K562 (cell line): Measurements from ENCODE around the gene SLC45A3. TPM values are rescaled to one million over a fixed set of nuclear protein-coding genes. Genes with fewer than 3 reads are reported as not detected.
A peak's percentile ranks its signal among the peaks of the same experiment; 100 is the strongest.

ENCODE experiments used
- polyA plus RNA-seq, 8 experiments: library from polyadenylated mRNA; depleted of rRNA in 4 of 8; stranded (reverse) in 5 of 8; unstranded in 3 of 8; fragments of >200 nt; fragmentation: Nextera tagmentation in 2 of 8; fragmentation: Illumina TruSeq in 1 of 8; extraction: Ambion mirVana in 2 of 8; extraction: Trizol in 1 of 8; gene quantifications; 2 replicates each; pipeline versions ENCODE4 v1.2.1 to v1.2.3, GENCODE V29; 2011 to 2014; ENCODE audit warnings: inconsistent platforms in 1 of 8, missing spikeins in 1 of 8
- total RNA-seq, 7 experiments: library from RNA; depleted of rRNA in 6 of 7; stranded (reverse); fragments of >200 nt in 6 of 7; fragmentation: Illumina TruSeq in 2 of 7; extraction: Trizol in 2 of 7; gene quantifications; 2 replicates each; pipeline versions ENCODE4 v1.2.1 to v1.2.3, GENCODE V29; 2011 to 2021; ENCODE audit warnings: low replicate concordance in 1 of 7
- TF ChIP-seq, protein P1 (sequence below), 2 experiments: fragments of 450-650 bp; formaldehyde crosslinking in 1 of 2; IDR thresholded peaks; 2 replicates each; pipeline versions ENCODE4 v1.4.0 to v1.6.1; 2014 to 2020; ENCODE audit warnings: mild to moderate bottlenecking in 2 of 2, borderline replicate concordance in 1 of 2, low read depth in 1 of 2
- TF ChIP-seq, protein P2 (sequence below), 2 experiments: IDR thresholded peaks; 2 replicates each; pipeline ENCODE4 v1.6.1; 2011; ENCODE audit warnings: borderline replicate concordance in 1 of 2, control low read depth in 1 of 2, low read depth in 1 of 2, low read length in 1 of 2, mild to moderate bottlenecking in 1 of 2, mixed read lengths in 1 of 2, moderate library complexity in 1 of 2; ENCODE audit not compliant: insufficient read depth in 1 of 2, insufficient read length in 1 of 2, poor library complexity in 1 of 2, severe bottlenecking in 1 of 2; ENCODE audit errors: extremely low read depth in 1 of 2
- TF ChIP-seq, protein P3 (sequence below): fragments of 450-650 bp; IDR thresholded peaks from 2 replicates; pipeline ENCODE4 v1.6.1; 2016; ENCODE audit warnings: mild to moderate bottlenecking, moderate library complexity

Gene SLC45A3
- total and polyA plus RNA-seq, 9 of the 15 experiments (the other 6 are each of a cell fraction or from before 2014, with no cell fraction given) = 0.06 to 3.3 (median 1.3) TPM

GRCh38 chr1:205668951-205669340, 11.4 kb downstream of the SLC45A3 start (continued):
- TF ChIP-seq, protein P1, sequence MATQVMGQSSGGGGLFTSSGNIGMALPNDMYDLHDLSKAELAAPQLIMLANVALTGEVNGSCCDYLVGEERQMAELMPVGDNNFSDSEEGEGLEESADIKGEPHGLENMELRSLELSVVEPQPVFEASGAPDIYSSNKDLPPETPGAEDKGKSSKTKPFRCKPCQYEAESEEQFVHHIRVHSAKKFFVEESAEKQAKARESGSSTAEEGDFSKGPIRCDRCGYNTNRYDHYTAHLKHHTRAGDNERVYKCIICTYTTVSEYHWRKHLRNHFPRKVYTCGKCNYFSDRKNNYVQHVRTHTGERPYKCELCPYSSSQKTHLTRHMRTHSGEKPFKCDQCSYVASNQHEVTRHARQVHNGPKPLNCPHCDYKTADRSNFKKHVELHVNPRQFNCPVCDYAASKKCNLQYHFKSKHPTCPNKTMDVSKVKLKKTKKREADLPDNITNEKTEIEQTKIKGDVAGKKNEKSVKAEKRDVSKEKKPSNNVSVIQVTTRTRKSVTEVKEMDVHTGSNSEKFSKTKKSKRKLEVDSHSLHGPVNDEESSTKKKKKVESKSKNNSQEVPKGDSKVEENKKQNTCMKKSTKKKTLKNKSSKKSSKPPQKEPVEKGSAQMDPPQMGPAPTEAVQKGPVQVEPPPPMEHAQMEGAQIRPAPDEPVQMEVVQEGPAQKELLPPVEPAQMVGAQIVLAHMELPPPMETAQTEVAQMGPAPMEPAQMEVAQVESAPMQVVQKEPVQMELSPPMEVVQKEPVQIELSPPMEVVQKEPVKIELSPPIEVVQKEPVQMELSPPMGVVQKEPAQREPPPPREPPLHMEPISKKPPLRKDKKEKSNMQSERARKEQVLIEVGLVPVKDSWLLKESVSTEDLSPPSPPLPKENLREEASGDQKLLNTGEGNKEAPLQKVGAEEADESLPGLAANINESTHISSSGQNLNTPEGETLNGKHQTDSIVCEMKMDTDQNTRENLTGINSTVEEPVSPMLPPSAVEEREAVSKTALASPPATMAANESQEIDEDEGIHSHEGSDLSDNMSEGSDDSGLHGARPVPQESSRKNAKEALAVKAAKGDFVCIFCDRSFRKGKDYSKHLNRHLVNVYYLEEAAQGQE (IDR thresholded peaks at IDR 0.05; ENCODE audit: borderline replicate concordance) = peak; percentile 32; the same call in 1 of the 2 replicates
- TF ChIP-seq, protein P1 (CRISPR knock-in tag; IDR thresholded peaks at IDR 0.05; ENCODE audit: low read depth) = no peak
- TF ChIP-seq, protein P2, sequence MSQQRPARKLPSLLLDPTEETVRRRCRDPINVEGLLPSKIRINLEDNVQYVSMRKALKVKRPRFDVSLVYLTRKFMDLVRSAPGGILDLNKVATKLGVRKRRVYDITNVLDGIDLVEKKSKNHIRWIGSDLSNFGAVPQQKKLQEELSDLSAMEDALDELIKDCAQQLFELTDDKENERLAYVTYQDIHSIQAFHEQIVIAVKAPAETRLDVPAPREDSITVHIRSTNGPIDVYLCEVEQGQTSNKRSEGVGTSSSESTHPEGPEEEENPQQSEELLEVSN (IDR thresholded peaks at IDR 0.05; ENCODE audit: borderline replicate concordance in 1 of 2, extremely low read depth in 1 of 2, insufficient read depth in 1 of 2, insufficient read length in 1 of 2, low read depth in 1 of 2, low read length in 1 of 2, poor library complexity in 1 of 2, severe bottlenecking in 1 of 2) = peak; percentile 63 to 70
- TF ChIP-seq, protein P3, sequence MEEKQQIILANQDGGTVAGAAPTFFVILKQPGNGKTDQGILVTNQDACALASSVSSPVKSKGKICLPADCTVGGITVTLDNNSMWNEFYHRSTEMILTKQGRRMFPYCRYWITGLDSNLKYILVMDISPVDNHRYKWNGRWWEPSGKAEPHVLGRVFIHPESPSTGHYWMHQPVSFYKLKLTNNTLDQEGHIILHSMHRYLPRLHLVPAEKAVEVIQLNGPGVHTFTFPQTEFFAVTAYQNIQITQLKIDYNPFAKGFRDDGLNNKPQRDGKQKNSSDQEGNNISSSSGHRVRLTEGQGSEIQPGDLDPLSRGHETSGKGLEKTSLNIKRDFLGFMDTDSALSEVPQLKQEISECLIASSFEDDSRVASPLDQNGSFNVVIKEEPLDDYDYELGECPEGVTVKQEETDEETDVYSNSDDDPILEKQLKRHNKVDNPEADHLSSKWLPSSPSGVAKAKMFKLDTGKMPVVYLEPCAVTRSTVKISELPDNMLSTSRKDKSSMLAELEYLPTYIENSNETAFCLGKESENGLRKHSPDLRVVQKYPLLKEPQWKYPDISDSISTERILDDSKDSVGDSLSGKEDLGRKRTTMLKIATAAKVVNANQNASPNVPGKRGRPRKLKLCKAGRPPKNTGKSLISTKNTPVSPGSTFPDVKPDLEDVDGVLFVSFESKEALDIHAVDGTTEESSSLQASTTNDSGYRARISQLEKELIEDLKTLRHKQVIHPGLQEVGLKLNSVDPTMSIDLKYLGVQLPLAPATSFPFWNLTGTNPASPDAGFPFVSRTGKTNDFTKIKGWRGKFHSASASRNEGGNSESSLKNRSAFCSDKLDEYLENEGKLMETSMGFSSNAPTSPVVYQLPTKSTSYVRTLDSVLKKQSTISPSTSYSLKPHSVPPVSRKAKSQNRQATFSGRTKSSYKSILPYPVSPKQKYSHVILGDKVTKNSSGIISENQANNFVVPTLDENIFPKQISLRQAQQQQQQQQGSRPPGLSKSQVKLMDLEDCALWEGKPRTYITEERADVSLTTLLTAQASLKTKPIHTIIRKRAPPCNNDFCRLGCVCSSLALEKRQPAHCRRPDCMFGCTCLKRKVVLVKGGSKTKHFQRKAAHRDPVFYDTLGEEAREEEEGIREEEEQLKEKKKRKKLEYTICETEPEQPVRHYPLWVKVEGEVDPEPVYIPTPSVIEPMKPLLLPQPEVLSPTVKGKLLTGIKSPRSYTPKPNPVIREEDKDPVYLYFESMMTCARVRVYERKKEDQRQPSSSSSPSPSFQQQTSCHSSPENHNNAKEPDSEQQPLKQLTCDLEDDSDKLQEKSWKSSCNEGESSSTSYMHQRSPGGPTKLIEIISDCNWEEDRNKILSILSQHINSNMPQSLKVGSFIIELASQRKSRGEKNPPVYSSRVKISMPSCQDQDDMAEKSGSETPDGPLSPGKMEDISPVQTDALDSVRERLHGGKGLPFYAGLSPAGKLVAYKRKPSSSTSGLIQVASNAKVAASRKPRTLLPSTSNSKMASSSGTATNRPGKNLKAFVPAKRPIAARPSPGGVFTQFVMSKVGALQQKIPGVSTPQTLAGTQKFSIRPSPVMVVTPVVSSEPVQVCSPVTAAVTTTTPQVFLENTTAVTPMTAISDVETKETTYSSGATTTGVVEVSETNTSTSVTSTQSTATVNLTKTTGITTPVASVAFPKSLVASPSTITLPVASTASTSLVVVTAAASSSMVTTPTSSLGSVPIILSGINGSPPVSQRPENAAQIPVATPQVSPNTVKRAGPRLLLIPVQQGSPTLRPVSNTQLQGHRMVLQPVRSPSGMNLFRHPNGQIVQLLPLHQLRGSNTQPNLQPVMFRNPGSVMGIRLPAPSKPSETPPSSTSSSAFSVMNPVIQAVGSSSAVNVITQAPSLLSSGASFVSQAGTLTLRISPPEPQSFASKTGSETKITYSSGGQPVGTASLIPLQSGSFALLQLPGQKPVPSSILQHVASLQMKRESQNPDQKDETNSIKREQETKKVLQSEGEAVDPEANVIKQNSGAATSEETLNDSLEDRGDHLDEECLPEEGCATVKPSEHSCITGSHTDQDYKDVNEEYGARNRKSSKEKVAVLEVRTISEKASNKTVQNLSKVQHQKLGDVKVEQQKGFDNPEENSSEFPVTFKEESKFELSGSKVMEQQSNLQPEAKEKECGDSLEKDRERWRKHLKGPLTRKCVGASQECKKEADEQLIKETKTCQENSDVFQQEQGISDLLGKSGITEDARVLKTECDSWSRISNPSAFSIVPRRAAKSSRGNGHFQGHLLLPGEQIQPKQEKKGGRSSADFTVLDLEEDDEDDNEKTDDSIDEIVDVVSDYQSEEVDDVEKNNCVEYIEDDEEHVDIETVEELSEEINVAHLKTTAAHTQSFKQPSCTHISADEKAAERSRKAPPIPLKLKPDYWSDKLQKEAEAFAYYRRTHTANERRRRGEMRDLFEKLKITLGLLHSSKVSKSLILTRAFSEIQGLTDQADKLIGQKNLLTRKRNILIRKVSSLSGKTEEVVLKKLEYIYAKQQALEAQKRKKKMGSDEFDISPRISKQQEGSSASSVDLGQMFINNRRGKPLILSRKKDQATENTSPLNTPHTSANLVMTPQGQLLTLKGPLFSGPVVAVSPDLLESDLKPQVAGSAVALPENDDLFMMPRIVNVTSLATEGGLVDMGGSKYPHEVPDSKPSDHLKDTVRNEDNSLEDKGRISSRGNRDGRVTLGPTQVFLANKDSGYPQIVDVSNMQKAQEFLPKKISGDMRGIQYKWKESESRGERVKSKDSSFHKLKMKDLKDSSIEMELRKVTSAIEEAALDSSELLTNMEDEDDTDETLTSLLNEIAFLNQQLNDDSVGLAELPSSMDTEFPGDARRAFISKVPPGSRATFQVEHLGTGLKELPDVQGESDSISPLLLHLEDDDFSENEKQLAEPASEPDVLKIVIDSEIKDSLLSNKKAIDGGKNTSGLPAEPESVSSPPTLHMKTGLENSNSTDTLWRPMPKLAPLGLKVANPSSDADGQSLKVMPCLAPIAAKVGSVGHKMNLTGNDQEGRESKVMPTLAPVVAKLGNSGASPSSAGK = no peak; the same call in 1 of the 2 replicates
